ENCODE data around the gene SENP3. TPM values are rescaled to one million over a fixed set of nuclear protein-coding genes. Genes with fewer than 3 reads are reported as not detected.

SENP3 gene
- total RNA-seq, 1 donor from 2014 or later: 92.0 TPM

DNA sequence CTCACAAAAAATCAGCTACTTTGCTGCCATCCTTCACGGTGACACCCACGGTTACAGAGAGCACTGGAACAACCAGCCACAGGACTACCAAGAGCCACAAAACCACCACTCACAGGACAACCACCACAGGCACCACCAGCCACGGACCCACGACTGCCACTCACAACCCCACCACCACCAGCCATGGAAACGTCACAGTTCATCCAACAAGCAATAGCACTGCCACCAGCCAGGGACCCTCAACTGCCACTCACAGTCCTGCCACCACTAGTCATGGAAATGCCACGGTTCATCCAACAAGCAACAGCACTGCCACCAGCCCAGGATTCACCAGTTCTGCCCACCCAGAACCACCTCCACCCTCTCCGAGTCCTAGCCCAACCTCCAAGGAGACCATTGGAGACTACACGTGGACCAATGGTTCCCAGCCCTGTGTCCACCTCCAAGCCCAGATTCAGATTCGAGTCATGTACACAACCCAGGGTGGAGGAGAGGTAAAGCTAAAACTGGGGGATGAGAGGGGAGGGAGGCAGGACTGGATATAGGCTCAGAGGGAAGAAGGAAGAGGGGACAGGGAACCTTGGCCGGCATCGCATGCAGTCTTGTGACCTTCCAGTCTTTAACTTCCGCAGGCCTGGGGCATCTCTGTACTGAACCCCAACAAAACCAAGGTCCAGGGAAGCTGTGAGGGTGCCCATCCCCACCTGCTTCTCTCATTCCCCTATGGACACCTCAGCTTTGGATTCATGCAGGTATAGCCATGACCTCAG, 18.3 kb downstream of the SENP3 start:
- intact Hi-C loops (cut with DNase I): loop anchor here (10.0 kb wide), 1 partner anchor 595 kb away; the partner anchor contains the start of gene TMEM107
- DNase-seq (ENCODE audit: low spot score in 2 of 2): no peak

DNA sequence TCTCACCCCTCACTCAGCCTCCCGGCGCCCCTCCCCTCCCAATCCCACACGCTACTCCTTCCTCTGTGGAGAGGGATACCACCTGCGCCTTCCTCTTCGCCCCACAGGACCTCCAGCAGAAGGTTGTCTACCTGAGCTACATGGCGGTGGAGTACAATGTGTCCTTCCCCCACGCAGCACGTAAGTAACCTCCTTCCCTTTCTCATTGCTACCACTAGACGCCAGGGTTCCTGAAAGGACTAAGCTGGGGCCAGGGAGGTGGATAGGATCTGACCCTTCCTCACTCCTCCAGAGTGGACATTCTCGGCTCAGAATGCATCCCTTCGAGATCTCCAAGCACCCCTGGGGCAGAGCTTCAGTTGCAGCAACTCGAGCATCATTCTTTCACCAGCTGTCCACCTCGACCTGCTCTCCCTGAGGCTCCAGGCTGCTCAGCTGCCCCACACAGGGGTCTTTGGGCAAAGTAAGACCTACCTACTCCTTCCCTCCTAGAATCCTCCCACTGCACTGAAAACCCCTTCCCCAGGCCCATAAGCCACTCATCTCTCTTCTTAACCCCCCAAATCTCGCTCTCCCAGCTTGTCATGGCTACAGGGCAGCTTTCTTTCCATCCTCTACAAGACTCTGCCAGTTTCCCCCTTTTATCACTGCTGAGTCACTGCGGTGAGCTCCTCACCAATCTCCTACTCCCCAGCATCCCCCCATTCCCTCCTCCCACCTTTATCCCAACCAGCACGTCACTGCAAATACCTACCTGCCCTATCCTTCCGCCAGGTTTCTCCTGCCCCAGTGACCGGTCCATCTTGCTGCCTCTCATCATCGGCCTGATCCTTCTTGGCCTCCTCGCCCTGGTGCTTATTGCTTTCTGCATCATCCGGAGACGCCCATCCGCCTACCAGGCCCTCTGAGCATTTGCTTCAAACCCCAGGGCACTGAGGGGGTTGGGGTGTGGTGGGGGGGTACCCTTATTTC, 19.2 kb downstream of the SENP3 start:
- Histone ChIP-seq H3K4me1 (peaks cover 25 to 37% of the 10 kb centered on the region in 2 donors), H3K4me3 (peak overlapping the region; percentile 30 to 65), H3K36me3 (peaks cover 31% of the 10 kb centered on the region in 2 donors), H3K27ac (peak overlapping the region; percentile 85 to 87), H3K27me3 (no peaks in the 10 kb centered on the region), H3K9me3 (no peaks in the 10 kb centered on the region)
- TF ChIP-seq, protein P1, sequence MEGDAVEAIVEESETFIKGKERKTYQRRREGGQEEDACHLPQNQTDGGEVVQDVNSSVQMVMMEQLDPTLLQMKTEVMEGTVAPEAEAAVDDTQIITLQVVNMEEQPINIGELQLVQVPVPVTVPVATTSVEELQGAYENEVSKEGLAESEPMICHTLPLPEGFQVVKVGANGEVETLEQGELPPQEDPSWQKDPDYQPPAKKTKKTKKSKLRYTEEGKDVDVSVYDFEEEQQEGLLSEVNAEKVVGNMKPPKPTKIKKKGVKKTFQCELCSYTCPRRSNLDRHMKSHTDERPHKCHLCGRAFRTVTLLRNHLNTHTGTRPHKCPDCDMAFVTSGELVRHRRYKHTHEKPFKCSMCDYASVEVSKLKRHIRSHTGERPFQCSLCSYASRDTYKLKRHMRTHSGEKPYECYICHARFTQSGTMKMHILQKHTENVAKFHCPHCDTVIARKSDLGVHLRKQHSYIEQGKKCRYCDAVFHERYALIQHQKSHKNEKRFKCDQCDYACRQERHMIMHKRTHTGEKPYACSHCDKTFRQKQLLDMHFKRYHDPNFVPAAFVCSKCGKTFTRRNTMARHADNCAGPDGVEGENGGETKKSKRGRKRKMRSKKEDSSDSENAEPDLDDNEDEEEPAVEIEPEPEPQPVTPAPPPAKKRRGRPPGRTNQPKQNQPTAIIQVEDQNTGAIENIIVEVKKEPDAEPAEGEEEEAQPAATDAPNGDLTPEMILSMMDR (IDR thresholded peaks at IDR 0.05): no peak
- intact Hi-C loops (cut with DNase I): loop anchor here (10.0 kb wide), 1 partner anchor 594 kb away; the partner anchor contains the start of gene TMEM107
- DNase-seq (ENCODE audit: low spot score in 2 of 2): no peak

More for the DNA sequence above, 18.3 kb downstream of the SENP3 start:
- H3K36me3 ChIP-seq: peaks cover 39 to 40% of the 10 kb centered on the region in 2 donors
- H3K27me3 ChIP-seq: no peaks in the 10 kb centered on the region
- TF ChIP-seq, protein P1 (IDR thresholded peaks at IDR 0.05): no peak
- H3K4me3 ChIP-seq: peak overlapping the region; percentile 30 to 65
- no peaks in the 10 kb centered on the region for H3K9me3 ChIP-seq
- peak overlapping the region; percentile 85 to 87 for H3K27ac ChIP-seq
- H3K4me1 ChIP-seq: peaks cover 25 to 37% of the 10 kb centered on the region in 2 donors

DNA sequence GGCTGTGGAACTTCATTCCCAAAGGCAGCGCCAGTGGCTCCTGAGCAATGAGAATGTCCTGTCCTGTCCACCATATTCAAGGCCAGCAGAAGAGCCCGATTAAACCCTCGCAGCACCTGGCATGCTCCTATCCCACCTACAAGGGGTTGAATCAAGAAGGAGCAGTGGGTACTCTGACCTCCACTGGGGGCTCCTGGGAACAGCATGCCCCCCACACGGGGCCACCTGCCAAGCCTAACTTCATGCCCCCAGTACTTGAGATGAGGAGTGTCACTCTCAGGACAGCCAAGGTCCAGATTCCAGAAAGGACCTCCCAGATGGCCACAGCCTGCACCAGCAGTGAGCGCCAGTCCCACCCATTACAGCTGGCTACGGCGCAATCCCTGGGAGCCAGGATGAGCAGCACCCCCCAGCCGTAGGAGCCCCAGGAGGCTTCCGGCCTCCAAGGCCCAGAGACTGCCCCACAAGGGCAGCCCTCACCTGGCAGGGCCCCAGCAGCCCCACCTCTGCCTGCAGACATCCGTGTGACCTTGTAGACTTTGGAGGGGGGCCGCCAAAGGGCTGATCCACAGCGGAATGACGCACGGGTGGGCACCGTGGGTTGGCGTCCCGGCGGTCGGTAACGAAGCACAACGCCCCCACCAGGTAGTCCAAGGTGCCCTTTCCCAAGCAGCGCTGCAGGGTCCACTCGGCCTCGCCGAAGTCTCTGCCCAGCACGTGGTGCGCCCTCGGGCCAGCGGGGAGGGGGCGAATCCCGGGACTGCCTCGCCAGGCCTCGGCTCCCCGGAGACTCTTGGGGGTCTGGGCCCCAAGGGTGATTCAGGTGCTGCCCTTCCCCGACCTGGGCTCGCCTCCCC, 20.9 kb downstream of the SENP3 start:
- H3K36me3 ChIP-seq: peaks cover 13 to 14% of the 10 kb centered on the region in 2 donors
- TF ChIP-seq, protein P1 (IDR thresholded peaks at IDR 0.05): no peak
- intact Hi-C loops (cut with DNase I): loop anchor here (1.0 to 10.0 kb wide), 2 partner anchors 10 to 592 kb away; partner anchors contain the start of gene TMEM107
- DNase-seq (ENCODE audit: low spot score in 2 of 2): peak in 1 of 2 donors; percentile 69
- peaks cover 25 to 37% of the 10 kb centered on the region in 2 donors for H3K4me1 ChIP-seq
- H3K27ac ChIP-seq: peak overlapping the region; percentile 85 to 87
- H3K9me3 ChIP-seq: no peaks in the 10 kb centered on the region
- no peaks in the 10 kb centered on the region for H3K27me3 ChIP-seq
- H3K4me3 ChIP-seq: peak overlapping the region; percentile 59 to 65

- Histone ChIP-seq H3K4me1 (peaks cover 25 to 42% of the 10 kb centered on the region in 2 donors), H3K27me3 (no peaks in the 10 kb centered on the region), H3K27ac (peak within 1 kb of the TSS; percentile 85 to 87), H3K36me3 (peaks cover 5% of the 10 kb centered on the region in 2 donors), H3K9me3 (no peaks in the 10 kb centered on the region), H3K4me3 (peak within 1 kb of the TSS; percentile 59 to 65)
- TF ChIP-seq, protein P1 (IDR thresholded peaks at IDR 0.05): no peak
- intact Hi-C loops (cut with DNase I): loop anchor here (1.0 to 10.0 kb wide), 2 partner anchors 11 to 591 kb away; partner anchors contain the start of gene TMEM107
- peak; percentile 79 to 98 for DNase-seq (ENCODE audit: low spot score in 2 of 2)
Measured at GRCh38 chr17:7583253-7584109, 21.8 kb downstream of the SENP3 start, which contains the start of gene MPDU1. Gene MPDU1, plus strand, starts transcription at chr17:7583852. Its CDS starts 11 bp downstream, at chr17:7583863.

Measured in ascending aorta (tissue), 2 donors.